ENCODE results near the gene OSTC. TPM values are rescaled to one million over a fixed set of nuclear protein-coding genes. Genes with fewer than 3 reads are reported as not detected.

OSTC gene
- total RNA-seq, 2 experiments from 2014 or later: 21.8 to 25.5 TPM

GRCh38 chr4:108717386-108717785 lies 67.0 kb downstream of the OSTC start:
- H3K27me3 ChIP-seq (ENCODE audit: control insufficient read depth in 1 of 2, insufficient read depth in 2 of 2, low read length in 2 of 2): peaks cover 0 to 5% of the 10 kb centered on the region in 2 experiments
- Mint-ChIP-seq H3K36me3 (ENCODE audit: low read depth) (no peaks in the 10 kb centered on the region), H3K27ac (no peak overlapping the region), H3K9me3 (no peaks in the 10 kb centered on the region), H3K4me1 (ENCODE audit: low read depth) (no peaks in the 10 kb centered on the region), H3K27me3 (no peaks in the 10 kb centered on the region), H3K4me3 (no peak overlapping the region)
- H3K9me3 ChIP-seq (ENCODE audit: control insufficient read depth in 1 of 2, insufficient read depth in 1 of 2, low read length in 2 of 2): no peaks in the 10 kb centered on the region
- no peaks in the 10 kb centered on the region for H3K4me1 ChIP-seq (ENCODE audit: insufficient read depth, low read length)
- no peak for DNase-seq
- ATAC-seq (ENCODE audit: poor library complexity): no peak
- TF ChIP-seq, protein P1, sequence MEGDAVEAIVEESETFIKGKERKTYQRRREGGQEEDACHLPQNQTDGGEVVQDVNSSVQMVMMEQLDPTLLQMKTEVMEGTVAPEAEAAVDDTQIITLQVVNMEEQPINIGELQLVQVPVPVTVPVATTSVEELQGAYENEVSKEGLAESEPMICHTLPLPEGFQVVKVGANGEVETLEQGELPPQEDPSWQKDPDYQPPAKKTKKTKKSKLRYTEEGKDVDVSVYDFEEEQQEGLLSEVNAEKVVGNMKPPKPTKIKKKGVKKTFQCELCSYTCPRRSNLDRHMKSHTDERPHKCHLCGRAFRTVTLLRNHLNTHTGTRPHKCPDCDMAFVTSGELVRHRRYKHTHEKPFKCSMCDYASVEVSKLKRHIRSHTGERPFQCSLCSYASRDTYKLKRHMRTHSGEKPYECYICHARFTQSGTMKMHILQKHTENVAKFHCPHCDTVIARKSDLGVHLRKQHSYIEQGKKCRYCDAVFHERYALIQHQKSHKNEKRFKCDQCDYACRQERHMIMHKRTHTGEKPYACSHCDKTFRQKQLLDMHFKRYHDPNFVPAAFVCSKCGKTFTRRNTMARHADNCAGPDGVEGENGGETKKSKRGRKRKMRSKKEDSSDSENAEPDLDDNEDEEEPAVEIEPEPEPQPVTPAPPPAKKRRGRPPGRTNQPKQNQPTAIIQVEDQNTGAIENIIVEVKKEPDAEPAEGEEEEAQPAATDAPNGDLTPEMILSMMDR (IDR thresholded peaks at IDR 0.05): no peak
- intact Hi-C loops (cut with DNase I, micrococcal nuclease): no loop called here
- no peaks in the 10 kb centered on the region for H3K36me3 ChIP-seq (ENCODE audit: insufficient read depth, low read length)
- H3K27ac ChIP-seq (ENCODE audit: low read depth in 1 of 2, low read length in 2 of 2): no peak overlapping the region
- POLR2A ChIA-PET: no interaction called here
- H3K4me3 ChIP-seq (ENCODE audit: low read length): no peak overlapping the region
- CTCF ChIA-PET: interaction anchor here (1.4 kb wide), 1 partner anchor 11 kb away, joined by 3 read pairs; no protein-coding TSS in a partner anchor

Other genes with a start within 250 kb of the OSTC start
- 1,000 to 10,000 TPM; 3,283 to 3,551 TPM for gene RPL34, start 30.0 kb upstream of the OSTC start, total RNA-seq
- not detected for gene ETNPPL, start 112.5 kb downstream of the OSTC start, total RNA-seq